GM21717 (cell line): ENCODE measurements around the gene CD80.

Experiments
- ATAC-seq: cut with Tn5 transposase; IDR thresholded peaks from one replicate; pipeline ENCODE4 v1.9.1; 2021; ENCODE audit warnings: mild to moderate bottlenecking, moderate library complexity; ENCODE audit not compliant: unreplicated experiment

CD80 gene

GRCh38 chr3:119500265-119500664 lies 59.1 kb downstream of the CD80 start:
- no peak for ATAC-seq

GRCh38 chr3:119498186-119499011 lies 61.0 kb downstream of the CD80 start, which contains the start of gene TIMMDC1:
TIMMDC1 (plus strand) TSS chr3:119498547; CDS start chr3:119498734, 187 bp downstream.
- ATAC-seq = peak; percentile 99

DNA sequence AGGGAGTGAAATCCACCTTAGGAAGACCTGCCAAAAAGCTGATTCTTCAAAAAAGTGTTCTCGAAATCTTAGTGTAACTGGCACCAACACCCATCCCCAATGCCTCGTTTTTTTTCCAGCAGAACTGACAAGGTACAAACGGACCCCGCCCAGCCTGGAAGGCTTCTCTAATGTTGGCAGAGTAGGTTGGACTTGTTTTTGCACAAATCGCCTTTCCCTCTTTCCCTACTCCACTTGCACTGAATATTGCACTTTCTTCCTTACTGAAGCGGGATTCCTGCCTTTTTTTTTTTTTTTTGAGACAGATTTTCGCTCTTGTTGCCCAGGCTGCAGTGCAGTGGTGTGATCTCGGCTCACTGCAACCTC lies 61.6 kb downstream of the CD80 start:
- peak; percentile 15 for ATAC-seq

- no peak for ATAC-seq
Observed at GRCh38 chr3:119494597-119494996, 64.8 kb downstream of the CD80 start.

DNA sequence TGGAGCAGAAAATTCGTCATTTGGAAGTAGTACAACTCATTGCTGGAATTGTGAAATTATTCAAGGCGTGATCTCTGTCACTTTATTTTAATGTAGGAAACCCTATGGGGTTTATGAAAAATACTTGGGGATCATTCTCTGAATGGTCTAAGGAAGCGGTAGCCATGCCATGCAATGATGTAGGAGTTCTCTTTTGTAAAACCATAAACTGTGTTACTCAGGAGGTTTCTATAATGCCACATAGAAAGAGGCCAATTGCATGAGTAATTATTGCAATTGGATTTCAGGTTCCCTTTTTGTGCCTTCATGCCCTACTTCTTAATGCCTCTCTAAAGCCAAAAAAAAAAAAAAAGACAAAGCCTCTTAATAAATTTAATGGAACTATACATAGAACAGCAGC lies 66.6 kb downstream of the CD80 start:
- no peak for ATAC-seq

DNA sequence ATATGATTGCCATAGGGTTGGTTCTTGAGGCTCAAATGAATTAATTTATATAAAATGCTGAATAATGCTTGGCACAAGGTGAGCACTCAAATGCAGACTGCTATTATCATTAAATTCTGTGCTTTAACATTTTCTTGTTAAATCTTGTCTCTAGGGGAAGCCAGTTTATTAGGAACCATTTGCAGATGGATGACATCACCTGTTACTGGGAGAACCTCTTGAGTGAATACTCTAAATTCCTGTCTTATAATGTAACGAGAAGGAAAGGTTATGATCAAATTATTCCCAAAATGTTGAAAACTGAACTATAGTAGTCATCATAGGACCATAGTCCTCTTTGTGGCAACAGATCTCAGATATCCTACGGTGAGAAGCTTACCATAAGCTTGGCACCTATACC lies 67.3 kb downstream of the CD80 start:
- no peak for ATAC-seq

- ATAC-seq = no peak
Observed at GRCh38 chr3:119490153-119490552, 69.3 kb downstream of the CD80 start.

DNA sequence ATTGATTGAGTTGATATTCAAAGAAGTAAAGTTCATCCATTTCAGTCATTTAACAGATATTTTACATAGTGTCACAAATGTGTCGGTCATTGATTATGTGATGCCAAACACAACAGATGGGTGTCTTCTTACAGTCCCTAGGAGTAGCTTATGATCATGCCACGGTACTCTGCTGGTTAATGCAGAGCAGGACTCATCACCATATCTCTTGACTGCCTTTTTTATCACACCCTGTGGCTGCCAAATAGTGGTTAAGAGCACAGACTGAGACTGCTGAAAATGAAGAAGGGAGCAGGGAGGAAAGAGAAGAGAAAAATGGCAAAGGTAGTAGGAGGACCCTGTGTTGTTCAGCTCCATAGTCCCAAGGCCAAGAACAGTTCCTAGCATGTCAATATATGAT lies 73.9 kb downstream of the CD80 start:
- ATAC-seq = no peak

DNA sequence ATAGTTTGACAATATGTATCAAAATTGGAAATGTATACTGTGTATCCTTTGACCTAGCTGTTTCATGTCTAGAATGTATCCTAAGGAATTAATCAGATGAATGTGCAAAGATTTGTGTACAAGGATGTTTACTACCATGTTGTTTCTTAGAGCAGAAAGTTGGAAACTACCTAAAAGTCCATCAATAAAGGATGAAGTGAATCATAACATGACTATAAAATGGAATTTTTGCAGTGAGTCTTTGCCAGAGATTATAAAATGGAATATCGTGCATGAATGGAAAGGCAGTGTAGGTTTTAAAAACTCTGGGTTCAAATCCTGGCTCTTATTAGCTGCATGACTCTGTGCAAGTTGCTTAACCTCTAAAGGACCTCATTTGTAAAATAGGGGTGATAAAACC lies 76.3 kb downstream of the CD80 start:
- ATAC-seq = no peak

GRCh38 chr3:119481079-119481478 lies 78.3 kb downstream of the CD80 start:
- no peak for ATAC-seq
